ENCODE measurements around the gene MPP2. TPM values are rescaled to one million over a fixed set of nuclear protein-coding genes. Genes with fewer than 3 reads are reported as not detected.
"Not testable (repeated sequence)": the region's sequence is repeated elsewhere in the genome, so short reads cannot be mapped to it uniquely, and the experiment has no call there.

MPP2 gene
- total RNA-seq, 1 experiment from 2014 or later = 0.74 TPM

DNA sequence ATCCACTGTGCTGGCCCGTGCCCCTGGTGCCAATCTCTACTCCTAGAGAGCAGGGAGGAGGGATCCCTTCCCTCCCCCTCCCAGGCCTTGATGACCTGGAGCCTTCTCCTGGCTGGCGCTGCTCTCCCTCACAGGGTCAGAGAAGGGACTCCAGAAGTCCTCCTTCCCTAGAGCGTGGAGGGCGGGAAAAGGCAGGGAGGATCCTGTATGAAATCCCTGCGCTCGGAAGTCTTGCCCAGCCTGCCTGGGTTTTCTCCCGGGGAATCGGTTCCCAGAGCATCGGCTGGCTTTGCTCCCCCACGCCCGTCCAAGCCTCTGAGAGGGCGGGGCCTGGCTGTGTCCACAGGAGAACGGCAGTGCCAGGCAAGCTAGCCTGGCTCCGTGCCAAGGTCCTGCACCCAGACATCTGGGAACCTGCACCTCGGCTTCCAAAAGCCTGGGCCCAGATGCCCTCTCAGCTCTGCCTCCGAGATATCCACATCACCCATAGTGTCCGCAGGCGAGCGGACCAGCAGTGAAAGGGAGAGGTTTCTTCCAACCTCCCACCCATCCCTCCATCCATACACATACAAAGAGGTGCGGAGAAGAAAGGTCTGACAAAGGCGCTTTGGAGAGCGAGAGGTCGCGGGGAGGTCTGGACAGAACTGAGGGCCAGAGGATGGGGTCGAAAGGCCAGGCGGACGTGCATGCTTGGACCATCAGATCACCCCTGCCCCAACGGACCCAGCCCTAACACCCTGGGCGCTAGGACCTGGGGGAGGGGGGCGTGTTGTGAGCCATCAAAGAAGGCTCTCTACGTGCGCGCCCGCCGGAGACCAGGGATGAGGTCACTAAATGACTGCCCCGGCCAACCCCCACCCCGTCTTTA, 1.1 kb downstream of the MPP2 start:
- DNase-seq (ENCODE audit: extremely low read depth, low read depth) = no peak

GRCh38 chr17:43905400-43905984, 1.8 kb downstream of the MPP2 start:
- DNase-seq (ENCODE audit: extremely low read depth, low read depth) = no peak

- no peak for DNase-seq (ENCODE audit: extremely low read depth, low read depth)
These were observed 5.3 kb downstream of the MPP2 start for GRCh38 chr17:43901861-43902589.

DNA sequence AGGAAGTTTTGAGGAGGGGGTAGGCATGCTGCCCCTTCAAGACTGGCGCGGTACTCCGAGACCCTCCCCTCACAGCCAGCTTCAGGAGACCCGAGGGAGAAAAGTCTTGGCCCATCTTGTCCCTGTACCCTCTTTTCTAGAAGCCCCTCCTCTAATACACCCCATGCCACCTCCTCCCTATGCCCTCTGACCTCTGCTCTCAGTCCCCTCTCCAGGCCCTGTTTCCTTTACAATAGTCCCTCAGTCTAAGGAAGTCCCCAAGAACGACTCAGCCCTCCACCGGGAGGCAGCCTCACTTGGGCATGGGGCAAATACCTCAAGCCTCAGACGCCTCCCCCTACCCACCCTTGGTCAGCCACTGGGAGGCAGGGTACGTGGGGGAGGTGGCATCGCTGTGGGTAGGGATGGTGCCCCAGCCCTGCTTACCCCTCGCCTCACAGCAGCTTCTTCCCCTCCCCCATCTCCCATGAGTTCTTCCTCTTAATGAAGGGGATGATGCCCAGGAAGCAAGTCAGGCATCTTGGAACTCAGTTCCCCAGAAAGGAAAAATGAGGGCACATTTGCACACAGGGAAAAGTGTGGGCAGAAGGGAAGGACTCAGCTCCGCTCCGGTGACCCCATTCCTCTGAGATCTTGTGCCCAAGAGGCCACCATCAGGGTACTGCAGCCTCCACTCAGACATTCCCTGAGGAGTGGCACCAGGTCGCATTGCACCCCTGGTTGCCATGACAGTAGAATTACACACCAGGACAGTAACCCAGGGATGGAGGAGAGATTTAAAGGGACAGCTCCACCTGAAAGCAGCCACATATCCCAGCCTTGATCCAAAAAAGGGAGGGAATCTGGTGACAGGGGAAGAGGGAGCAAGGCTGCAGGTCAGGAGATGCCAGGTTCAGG, 6.2 kb downstream of the MPP2 start:
- no peak for DNase-seq (ENCODE audit: extremely low read depth, low read depth)

- DNase-seq (ENCODE audit: extremely low read depth, low read depth) = peak; percentile 86
These were observed 7.0 kb downstream of the MPP2 start for GRCh38 chr17:43900183-43900857.

DNA sequence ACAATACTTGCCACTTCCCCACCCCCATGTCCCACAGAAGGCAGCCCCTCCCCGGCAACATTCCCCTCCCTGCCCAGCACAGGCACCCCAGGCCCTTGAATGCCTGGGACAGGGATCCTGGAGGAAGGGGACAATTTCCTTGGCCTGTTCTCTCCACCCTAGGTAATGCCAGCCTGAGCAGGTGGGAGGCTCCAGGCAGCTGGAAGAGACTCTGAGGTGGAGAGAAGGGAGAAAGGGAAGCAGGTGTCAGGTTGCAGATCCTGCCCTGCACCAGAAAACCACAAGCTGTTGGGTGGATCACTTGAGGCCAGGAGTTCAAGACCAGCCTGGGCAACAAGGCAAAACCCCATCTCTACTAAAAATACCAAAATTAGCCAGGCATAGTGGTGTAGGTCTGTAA, 8.9 kb downstream of the MPP2 start:
- DNase-seq (ENCODE audit: extremely low read depth, low read depth) = no peak

DNA sequence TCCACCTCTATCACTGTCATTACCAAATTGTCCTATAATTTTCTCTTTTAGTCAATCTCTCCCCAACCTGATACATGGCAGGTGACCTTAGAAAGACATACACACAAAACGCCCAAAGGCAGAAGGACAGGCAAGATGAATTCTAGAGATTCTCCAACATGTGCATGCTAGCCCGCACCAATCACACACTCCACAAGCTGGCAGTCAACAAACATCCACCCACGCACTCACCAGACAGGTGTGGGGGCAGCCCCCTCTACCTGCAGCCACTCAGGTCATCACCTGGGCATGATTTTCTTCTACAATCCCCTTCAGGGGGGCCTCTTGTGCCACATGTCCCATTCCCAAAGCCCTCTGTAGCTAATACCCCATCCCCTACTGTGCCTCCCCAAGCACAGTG, 9.5 kb downstream of the MPP2 start:
- no peak for DNase-seq (ENCODE audit: extremely low read depth, low read depth)

DNA sequence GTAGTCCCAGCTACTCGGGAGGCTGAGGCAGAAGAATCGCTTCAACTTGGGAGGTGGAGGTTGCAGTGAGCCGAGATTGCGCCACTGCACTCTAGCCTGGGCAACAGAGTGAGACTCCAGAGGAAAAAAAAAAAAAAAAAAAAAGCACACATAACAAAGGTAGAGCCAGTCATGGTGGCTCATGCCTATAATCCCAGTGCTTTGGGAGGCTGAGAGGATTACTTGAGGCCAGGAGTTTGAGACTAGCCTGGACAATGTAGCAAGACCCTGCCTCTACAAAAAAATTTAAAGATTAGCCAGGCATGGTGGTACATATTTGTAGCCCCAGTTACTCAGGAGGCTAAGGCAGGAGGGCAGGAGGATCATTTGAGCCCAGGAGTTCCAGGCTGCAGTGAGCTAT, 12.8 kb downstream of the MPP2 start:
- not testable (repeated sequence) for DNase-seq (ENCODE audit: extremely low read depth, low read depth)

- DNase-seq (ENCODE audit: extremely low read depth, low read depth) = no peak
These were observed 14.7 kb downstream of the MPP2 start for GRCh38 chr17:43892647-43892952.

GRCh38 chr17:43891851-43892646, 15.3 kb downstream of the MPP2 start:
- DNase-seq (ENCODE audit: extremely low read depth, low read depth) = no peak

GRCh38 chr17:43890240-43890639, 17.1 kb downstream of the MPP2 start:
- no peak for DNase-seq (ENCODE audit: extremely low read depth, low read depth)

- no peak for DNase-seq (ENCODE audit: extremely low read depth, low read depth)
These were observed 18.8 kb downstream of the MPP2 start for GRCh38 chr17:43888548-43888947.

DNA sequence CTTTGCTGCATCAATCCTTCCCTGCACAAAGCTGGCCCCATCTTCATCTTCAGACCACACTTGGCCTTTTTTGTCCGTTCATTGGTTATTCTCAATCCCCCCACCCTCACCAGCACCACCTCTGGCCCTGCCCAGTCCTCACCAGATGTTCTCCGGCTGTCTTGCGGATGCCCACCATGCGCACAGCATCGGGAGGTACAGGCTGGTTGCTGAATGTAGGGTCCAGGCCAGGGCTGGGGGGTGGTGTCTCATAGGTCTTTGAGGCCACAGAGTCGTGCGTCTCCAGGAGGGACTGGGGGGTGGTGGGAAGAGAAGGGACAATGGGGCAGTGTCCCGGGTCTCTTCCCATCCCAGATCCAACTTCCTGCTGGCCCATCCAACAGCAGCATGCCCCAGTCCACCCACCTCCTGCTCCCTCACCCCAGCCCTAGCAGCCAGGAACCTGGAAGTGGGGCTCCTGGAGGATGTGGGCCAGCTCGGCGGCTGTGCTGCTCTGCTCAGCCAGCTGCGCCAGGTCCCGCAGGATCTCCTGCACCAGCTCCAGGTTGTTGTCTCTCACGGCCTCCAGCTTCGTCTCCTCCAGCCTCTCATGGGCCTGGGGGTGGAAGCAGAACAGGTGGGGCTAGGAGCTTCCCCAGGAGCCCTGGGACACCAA, 24.4 kb downstream of the MPP2 start:
- DNase-seq (ENCODE audit: extremely low read depth, low read depth) = no peak

DNA sequence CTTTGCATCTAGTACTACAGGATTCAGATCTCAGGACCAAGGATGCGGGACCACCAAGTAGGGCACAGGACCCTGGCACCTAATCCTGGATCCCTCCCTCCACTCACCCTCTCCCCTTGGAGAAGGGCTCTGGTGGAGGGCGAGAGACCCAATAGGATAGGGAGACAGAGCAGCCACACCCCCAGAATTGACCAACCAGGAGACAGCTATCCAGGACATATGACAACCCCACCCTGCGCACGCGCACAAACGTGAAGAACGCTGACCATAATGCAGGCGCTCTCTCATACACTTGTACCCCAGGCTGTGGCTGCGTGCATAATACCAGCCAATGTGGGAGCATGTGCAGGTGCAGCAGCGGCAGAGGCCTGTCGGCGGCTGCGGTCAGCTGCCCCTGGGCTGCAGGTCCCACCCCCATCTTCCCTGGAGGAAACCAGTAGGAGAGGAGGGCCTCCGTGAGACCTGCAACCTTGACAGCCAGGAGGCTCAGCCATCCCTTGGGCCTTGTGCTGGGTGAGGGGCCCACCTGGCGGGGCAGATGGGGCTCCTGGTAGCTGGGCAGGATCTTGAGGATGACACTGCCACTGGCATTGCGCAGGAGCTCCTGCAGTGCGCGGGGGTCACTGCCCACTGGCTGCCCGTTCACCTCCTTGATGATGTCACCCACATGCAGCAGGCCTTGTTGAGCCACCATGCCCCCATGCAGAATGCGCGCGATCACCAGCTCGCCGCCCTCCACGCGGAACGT, 25.4 kb downstream of the MPP2 start:
- DNase-seq (ENCODE audit: extremely low read depth, low read depth) = no peak

GRCh38 chr17:43881181-43881580, 26.2 kb downstream of the MPP2 start:
- DNase-seq (ENCODE audit: extremely low read depth, low read depth) = no peak

DNA sequence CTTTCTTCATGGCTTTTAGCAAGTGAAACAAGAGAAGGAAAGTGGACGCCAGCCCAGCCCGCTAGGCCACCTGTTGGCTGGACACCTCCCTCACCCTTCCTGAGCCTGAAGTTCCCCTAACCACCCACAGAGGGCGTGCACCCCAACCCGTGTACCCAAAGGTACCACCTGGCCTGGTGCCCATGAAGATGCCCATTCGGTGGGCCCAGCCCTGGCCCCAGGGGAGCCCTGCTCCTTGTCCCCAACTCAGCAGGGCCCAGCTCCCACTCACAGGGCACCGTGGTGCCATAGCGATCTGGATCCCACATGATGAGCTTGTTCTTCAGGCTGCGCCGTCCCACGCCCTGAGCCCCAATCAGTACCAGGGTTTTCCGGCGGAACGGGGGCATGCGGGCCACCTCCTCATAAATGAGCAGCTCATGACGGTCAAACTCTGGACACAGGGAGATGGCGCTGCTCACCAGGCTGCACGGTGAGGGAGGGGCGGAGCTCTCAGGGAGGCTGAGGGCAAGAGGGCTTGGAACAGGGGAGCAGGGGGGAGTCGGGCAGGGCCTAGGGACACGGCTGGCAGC, 26.8 kb downstream of the MPP2 start:
- DNase-seq (ENCODE audit: extremely low read depth, low read depth) = peak; percentile 70

- DNase-seq (ENCODE audit: extremely low read depth, low read depth) = no peak
These were observed 27.5 kb downstream of the MPP2 start for GRCh38 chr17:43879723-43880419.
